ENCODE results near the gene TCF7L1.
"Not testable (repeated sequence)": the region's sequence is repeated elsewhere in the genome, so short reads cannot be mapped to it uniquely, and the experiment has no call there.

The TCF7L1 gene

DNA sequence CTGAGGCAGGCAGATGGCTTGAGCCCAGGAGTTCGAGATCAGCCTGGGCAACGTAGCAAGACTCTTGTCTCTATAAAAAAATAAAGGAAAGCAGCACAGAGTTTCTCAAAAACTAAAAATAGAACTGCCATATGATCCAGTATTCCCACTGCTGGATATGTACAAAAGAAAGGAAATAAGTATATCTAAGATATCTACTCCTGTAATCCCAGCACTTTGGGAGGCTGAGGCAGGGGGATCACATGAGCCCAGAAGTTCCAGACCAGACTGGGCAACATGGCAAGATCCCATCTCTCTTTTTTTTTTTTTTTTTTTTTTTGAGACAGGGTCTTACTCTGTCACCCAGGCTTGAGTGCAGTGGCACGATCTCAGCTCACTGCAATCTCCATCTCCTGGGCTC lies 196.5 kb downstream of the TCF7L1 start:
- not testable (repeated sequence) for DNase-seq

GRCh38 chr2:85330839-85331636 lies 197.8 kb downstream of the TCF7L1 start:
- DNase-seq = no peak

DNA sequence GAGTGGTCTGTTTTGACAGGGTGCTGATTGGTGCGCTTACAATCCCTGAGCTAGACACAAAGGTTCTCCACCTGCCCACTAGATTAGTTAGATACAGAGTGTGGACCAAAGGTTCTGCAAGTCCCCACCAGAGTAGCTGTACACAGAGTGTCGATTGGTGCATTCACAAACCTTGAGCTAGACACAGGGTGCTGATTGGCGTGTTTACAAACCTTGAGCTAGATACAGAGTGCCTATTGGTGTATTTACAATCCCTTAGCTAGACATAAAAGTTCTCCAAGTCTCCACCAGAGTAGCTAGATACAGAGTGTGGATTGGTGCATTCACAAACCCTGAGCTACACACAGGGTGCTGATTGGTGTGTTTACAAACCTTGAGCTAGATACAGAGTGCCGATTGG lies 200.7 kb downstream of the TCF7L1 start:
- DNase-seq = not testable (repeated sequence)

- DNase-seq = no peak
Observed at GRCh38 chr2:85334928-85335327, 201.7 kb downstream of the TCF7L1 start.

DNA sequence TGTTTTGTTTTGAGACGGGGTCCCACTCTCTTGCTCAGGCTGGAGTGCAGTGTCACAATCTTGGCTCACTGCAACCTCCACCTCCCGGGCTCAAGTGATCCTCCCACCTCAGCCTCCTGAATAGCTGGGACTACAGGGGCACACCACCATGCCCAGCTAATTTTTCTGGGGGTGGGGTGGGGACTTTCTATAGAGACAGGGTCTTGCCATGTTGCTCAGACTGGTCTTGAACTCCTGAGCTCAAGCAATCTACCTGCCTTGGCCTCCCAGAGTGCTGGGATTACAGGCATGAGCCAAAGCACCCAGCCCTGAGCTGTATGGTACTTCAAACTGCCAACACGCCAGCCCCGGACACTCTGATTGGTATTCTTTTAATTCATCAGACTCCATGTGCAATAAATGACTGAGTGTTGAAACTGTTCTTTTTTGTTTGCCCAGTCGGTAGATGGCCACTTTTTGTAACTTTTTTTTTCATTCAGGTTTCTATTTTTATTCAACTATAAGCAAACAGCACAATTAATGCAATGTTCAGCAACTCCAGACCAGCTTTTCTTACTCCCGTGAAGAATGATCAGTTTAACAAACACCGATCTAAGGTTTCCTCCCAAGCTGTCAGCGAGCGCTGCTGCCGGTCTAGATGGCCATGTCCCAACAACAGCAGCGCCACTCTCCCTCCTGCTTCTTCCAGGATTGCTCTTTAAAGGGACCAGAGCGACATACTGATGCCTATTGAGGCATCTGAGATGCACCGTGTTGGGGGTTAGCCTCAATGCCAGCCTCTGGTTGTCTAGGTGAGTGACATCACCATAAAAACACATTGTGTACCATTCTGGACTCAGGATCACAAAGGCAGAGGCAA lies 207.1 kb downstream of the TCF7L1 start:
- no peak for DNase-seq

DNA sequence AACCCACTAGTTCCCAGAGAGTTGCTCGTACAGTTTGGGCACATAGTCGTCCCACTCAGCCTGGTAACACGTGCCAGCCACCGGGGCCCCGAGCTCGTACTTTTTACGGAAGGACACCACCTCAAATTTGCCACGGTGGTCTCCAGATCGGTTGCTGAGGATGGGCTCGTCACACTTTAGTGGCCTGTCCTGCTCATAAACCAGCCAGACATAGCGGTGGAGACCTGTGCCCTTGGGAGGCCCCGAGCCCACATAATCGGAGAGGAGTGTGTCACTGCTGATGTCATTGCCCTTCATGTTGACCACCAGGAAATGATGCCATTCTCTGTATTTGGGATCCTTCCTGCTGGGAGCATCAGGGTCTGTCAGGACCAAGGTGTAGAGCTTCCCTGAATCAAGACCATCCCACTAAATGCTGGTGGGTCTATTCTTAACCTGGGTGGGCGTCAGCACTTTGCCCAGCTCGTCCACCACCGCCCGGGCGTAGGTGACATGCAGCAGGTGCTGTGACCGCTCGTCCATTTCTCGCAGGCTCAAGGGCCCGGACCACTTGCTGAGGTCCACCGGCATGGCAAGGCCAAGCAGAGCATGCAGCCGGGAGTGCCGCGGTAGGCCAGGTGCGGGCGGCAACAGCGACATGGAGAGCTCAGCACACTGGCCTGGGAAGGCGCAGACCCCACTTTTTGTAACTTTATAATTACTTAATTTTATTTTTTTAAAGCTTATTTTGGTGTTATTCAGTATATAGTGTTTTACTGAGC lies 208.3 kb downstream of the TCF7L1 start:
- DNase-seq = no peak

DNA sequence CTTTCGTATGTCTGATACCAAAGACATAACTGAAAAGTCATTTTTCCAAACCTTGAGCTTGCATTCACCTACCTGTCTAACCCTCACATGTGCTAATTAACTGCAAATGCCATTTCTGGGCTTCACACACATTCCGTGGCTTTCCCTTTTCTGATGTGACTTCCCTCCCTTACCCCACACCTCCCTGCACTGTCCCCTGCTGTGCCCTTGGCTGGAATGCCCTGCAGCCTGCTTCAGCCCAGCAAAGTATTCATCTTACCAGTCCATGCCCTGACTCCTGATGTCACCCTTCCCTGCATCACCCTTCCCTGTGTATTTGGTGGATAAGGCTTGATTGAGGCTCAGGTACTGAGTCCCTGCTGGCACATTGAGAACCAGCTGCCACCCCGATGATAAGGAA lies 209.0 kb downstream of the TCF7L1 start:
- no peak for DNase-seq

DNA sequence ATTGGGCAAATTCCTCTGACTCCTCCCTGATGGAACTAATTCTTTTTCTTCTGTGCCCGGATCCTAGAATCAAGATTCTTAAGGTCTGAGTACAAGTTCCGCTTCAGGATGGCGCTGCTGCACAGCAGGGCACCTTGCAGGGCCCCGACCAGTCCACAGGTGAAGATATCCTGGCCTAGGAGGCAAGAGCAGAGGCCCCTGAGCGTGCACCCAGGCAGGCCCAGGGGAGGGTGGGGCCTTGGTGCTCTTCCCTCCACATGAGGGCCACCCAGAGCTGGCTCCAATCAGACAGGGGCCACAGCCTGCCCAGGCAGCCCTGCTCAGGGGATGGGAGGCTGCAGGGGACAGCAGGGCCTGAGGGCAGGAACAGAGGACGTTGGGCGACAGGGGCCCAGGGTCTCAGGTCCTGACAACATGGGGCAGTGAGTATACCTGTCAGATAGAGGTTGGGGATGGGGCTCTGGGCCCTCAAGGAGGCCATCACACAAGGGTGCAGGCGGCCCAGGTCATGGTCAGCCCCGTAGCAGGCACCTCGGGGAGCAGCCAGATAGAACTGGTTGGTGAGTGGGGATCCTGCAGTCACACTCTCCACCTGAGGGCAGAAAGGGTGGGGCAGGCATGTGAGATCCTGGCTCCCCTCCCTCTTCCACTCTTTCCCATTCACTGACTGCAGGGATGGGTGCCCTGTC lies 210.2 kb downstream of the TCF7L1 start:
- not testable (repeated sequence) for DNase-seq

GRCh38 chr2:85344356-85344954 lies 211.3 kb downstream of the TCF7L1 start:
- DNase-seq = no peak

- no peak for DNase-seq
Observed at GRCh38 chr2:85347599-85347998, 214.4 kb downstream of the TCF7L1 start.

DNA sequence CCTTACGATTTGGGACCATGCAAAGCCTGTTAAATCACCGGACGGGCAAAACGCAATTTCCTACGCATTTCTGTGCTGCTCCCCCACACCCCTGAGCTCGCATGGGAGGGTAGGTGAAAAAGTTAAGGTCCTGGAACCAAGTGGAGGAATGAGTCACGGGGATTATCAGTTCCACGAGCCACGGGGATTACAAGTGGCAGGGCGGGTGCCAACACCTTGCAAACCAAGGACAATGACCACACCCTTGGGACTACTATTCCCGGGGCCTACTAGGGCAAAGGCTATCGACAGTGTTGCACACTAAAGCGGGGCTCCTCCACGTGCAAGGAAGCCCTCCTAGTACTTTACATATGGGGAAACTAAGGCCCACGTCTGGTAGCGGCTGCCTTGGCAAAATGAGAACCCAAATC lies 220.7 kb downstream of the TCF7L1 start:
- DNase-seq = no peak

DNA sequence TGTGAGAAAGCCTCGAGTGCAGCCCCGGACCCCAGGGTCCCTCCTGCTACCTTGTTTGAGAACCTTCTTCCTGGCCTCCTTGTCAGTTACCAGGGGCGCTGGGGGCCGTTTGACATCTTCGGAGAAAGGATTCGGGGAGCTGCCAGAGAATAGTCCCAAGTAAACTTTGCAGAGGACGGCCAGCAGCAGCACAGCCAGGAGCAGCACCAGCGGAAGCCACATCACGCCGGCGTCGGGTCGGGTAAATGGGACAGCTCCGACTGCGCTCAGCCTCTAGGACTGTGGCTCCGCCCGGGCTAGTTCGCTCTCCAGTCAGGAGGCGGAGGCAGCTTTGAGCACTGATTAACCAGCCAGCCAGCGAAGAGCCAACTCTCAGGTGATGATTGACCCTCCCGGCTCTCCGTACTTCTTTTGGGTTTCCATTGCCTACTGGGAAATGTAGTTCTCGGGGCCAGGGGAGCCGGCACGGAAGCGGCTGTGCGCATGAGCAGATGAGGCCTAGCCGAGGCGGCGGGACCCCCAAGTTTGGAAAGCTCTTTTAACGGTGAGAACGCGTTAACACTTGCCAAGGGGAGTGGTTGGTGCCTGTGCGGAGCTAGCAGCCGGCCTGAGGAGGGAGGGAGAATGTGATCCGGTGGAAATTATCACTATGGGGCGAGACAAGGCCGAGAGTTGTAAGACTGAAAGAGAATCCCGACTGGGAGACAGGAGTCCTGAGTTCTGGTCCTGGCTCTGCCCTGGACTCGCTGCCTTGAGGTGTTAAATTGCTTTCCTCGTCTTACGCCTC lies 221.3 kb downstream of the TCF7L1 start, which contains the start of the genes ELMOD3 and RETSAT:
ELMOD3 (plus strand) TSS at position 484 of the 787 bp plus-strand sequence. CDS start 2,430 bp downstream, outside the sequence.
RETSAT (minus strand) TSS at position 243 of the 787 bp plus-strand sequence; CDS start at position 222, 21 bp downstream.
- peak; percentile 98 for DNase-seq

- DNase-seq = no peak
Observed at GRCh38 chr2:85355073-85355410, 221.8 kb downstream of the TCF7L1 start.

- no peak for DNase-seq
Observed at GRCh38 chr2:85355521-85355920, 222.3 kb downstream of the TCF7L1 start.

GRCh38 chr2:85356186-85356585 lies 223.0 kb downstream of the TCF7L1 start:
- no peak for DNase-seq

GRCh38 chr2:85357736-85358135 lies 224.5 kb downstream of the TCF7L1 start:
- DNase-seq = no peak
